Endometrium (tissue), 2 donors: ENCODE results near the gene NR1D1.

Experiments
- FAIRE-seq: peaks from 2 replicates; lab custom pipeline; 2012; peaks lifted over from hg19 to GRCh38; lab: Jason Lieb, UNC
- donor health status: control.
- donor health status: control.

NR1D1 gene

GRCh38 chr17:40097087-40097486, 3.3 kb downstream of the NR1D1 start:
- FAIRE-seq, result no peak

GRCh38 chr17:40095944-40096791, 4.2 kb downstream of the NR1D1 start:
- no peak for FAIRE-seq

DNA sequence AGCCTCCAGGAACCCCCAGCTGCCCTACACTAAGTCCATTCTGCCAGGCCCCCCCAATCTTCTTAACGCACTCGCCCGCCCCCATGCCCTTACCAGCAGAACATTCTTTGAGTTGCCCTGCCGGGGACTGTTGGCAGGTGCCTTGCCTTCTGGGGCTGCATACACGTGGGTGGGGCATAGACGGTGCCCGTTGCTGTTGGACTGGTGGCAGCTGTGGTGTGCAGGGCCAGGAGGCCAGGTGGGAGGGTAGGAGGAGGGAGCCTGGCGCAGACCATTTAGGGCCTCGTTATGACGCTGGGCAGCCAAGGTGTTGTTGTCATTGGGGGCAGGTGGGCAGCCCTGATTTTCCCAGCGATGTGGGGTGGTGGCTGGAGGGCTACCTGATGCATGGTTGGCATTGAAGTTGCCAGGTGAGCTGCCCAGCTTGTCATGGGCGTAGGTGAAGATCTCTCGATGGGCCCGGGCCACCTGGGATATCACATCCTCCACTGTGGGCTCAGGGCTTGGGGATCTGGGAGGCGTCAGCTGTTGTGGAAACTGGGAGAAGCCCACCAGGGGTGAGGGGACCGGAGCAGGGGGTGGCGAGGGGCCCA, 4.9 kb downstream of the NR1D1 start:
- no peak for FAIRE-seq

GRCh38 chr17:40094874-40095273, 5.5 kb downstream of the NR1D1 start:
- FAIRE-seq, result no peak

DNA sequence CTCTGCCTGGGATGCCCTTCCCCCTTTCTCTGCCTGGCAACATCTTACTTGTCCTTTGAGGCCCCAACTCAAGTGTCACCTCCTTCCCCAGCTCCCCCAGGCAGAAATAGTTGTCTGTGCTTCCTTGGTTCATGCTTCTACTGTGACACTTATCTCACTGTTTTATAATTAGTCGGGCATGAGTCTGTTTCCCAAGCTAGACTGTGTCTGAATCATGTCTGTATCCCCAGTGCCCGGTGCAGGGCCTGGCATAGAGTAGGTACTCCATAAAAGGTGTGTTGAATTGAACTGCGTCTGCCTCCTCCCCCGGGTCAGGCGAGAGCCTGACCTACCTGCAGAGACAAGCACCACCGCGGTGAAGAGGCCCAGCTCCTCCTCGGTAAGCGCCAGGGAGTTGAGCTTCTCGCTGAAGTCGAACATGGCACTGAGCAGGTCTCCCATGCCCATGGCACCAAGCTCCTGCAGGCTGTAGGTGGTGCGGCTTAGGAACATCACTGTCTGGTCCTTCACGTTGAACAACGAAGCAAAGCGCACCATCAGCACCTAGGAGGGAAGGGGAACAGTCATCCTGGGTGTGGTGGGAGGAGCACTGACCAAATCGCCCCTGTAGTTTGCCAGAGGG, 6.7 kb downstream of the NR1D1 start:
- FAIRE-seq, result no peak

- FAIRE-seq, result no peak
These were observed 7.3 kb downstream of the NR1D1 start for GRCh38 chr17:40093005-40093579.

DNA sequence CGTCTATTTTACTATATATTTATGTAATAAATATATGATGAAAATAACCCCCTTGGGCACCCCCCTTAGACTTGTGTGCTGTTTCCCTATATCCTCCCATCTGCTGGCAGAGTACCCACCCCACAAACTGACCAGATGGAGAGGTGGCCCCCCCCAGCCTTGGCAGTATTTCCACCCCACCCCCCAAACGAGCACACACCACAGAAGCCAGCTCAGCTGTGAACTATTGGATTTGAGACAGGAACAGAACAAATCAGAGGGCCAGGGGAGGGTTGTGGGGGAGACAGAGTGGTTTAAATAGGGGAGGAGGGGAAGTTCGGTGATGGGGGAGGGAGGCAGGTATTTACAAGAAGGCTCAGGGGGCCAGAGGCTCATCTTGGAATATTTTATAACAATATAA, 7.8 kb downstream of the NR1D1 start:
- FAIRE-seq, result no peak

DNA sequence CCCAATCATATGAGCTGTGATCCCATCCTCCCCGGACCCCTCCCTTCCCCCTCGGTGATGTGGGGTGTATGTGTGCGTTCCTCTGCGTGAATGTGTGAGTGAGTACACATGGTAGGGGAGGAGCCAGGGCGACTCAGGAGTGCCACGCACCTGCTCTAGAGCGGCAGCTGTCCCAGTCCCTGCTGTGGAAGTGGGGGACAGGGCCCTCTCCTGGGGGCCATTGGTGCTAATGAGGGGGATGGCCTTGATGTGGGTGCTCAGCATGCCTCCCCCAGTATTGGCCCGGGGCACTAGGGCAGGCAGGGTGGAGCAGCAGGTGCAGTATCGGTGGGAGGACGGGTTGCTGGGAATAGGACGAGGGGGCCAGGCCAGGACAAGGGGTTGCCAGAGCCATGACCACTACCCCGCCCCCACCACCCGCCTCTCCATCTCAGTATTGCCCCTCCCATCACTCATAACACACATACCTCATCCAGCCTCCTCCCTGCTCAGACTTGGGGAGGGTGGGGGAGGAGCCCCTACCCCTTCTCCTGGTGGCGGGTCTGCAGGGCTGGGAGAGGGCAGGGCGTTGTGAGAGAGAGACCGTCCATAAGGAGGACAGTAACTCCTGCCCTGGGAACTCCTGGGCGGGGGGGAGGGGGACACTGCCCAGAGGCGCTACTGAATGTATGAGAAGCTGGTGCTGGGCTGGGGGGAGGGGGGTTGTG, 8.5 kb downstream of the NR1D1 start:
- FAIRE-seq, result no peak

- no peak for FAIRE-seq
These were observed 9.9 kb downstream of the NR1D1 start for GRCh38 chr17:40090237-40091119.

DNA sequence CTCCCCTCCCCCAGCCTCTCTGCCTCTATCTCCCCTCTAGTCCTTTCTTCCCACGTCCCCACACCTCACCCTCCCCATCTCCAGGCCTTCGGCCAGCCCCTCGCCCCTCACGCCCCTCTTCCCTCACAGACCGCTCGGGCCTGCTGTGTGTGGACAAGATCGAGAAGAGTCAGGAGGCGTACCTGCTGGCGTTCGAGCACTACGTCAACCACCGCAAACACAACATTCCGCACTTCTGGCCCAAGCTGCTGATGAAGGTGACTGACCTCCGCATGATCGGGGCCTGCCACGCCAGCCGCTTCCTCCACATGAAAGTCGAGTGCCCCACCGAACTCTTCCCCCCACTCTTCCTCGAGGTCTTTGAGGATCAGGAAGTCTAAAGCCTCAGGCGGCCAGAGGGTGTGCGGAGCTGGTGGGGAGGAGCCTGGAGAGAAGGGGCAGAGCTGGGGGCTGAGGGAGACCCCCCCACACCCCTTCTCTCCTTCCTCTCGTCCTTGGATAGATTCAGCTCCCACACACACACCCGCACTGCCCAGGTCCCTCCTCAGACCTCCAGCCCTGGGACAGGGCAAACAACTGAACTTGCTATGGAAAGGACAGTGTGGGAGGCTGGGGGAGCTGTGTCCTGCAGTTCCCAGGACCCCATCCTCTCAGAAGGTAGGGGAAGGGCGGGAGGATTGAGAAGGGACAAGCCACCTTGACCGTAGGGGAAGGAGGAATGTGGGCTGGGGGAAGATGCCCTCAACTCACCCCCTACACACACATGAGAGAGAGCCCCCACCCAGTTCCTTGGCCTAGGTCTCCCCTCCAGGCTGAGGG, 11.1 kb downstream of the NR1D1 start:
- no peak for FAIRE-seq

- FAIRE-seq, result no peak
These were observed 12.3 kb downstream of the NR1D1 start for GRCh38 chr17:40087903-40088718.

DNA sequence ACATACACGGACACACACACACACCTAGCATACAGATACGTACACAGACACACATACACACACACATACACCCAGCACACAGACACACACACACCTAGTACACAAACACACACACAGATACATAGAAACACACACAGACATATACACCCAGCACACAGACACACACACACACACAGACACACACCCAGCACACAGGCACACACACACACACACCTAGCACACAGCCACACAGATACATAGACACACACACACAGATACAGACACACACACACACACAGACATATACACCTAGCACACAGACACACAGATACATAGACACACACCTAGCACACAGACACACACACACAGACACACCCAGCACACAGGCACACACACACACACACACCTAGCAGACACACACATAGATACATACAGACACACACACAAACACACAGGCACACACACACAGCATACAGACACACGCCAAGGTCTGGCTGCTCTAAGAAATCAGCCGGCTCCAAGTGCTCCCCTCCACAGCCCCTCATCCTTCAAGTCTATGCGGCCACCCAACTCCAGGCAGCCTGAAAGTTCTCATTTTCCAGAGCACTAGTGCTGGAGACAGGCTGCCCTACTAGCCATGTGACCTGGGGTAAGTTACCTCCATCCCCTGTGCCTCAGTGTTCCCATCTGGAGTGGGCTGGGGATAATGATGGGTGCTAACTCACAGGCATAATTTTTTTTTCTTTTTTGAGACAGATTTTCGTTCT, 13.2 kb downstream of the NR1D1 start:
- no peak for FAIRE-seq

GRCh38 chr17:40086150-40087044, 14.0 kb downstream of the NR1D1 start:
- no peak for FAIRE-seq

GRCh38 chr17:40084477-40084876, 15.9 kb downstream of the NR1D1 start:
- no peak for FAIRE-seq

DNA sequence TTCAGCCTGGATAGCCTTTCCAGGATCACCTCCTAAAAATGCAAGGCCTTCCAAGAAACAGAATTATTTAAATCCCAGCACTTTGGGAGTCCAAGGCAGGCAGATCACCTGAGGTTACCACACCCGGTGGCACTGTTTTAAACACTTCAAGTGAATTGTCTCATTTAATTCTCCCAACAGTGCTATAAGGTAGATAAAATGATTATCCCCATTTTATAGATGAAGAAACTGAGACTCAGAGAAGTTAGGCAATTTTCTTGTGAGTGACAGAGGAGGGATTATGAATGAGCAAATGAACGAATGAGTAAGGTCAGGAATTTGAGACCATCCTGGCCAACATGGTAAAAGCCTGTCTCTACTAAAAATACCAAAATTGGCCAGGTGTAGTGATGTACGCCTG, 20.8 kb downstream of the NR1D1 start:
- no peak for FAIRE-seq

- FAIRE-seq, result no peak
These were observed 23.8 kb downstream of the NR1D1 start for GRCh38 chr17:40076591-40076990.

DNA sequence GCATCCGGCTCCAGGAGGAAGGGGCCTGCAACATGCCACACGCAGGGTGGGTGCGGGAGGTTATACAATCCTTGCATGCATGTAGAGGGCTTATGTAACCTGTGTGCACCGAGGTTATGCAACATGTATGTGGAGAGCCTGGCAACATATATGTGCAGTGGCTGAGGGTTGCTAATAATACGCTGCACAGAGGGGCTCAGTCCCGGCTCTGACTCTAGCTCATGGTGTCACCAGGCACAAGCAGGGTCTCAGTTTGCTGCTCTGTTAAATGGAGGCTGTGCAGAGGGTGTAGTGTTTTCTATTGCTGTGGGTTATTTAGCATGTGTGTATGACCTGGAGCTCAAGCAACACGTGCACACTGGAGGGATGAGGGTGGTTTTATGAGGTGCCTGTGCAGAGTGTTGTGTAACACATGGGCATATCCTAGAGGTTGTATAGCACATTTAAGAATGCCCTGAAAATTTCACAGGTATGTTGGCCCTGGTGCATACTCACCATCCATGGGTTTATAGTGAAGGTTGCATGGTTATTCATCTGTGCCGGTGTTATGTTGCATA, 24.4 kb downstream of the NR1D1 start:
- FAIRE-seq, result no peak
